ENCODE results near the gene SMG1.
"Not testable (repeated sequence)": the region's sequence is repeated elsewhere in the genome, so short reads cannot be mapped to it uniquely, and the experiment has no call there.

DNA sequence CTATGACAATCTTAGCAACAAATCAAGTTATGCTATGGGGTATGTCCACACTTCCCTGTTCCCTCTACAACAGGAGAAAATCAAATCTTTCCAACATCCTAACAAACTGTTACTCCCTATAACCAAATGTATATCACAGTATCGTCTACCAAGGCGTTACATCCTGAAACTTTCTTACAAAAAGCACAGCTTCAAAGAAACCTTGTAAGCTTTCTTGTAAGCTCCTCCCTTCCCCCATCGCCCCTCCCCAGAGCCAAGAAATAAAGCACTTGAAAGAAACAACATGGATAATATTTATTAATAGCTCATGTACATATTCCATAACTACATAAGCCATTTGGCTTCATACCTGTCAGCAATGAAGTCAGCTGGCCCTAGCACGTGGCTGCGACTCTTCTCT lies 2.3 kb downstream of the SMG1 start:
- not testable (repeated sequence) for TF ChIP-seq MXI1 (IDR thresholded peaks at IDR 0.05; ENCODE audit: low read depth, low read length); YY1 (IDR thresholded peaks at IDR 0.05; ENCODE audit: low read depth, low read length); IRF3 (IDR thresholded peaks at IDR 0.05); CTCF (IDR thresholded peaks at IDR 0.05 in 2 of 3, conservative IDR thresholded peaks at IDR 0.05 in 1 of 3; ENCODE audit: control insufficient read depth in 2 of 3, extremely low read depth in 1 of 3, insufficient read depth in 1 of 3, low read depth in 3 of 3, low read length in 3 of 3); EZH2 (IDR thresholded peaks at IDR 0.05; ENCODE audit: borderline replicate concordance, control insufficient read depth, low read depth, low read length); KDM1A (IDR thresholded peaks at IDR 0.05; ENCODE audit: borderline replicate concordance); POLR2A (IDR thresholded peaks at IDR 0.05; ENCODE audit: low read depth, low read length); JUND (IDR thresholded peaks at IDR 0.05; ENCODE audit: low read depth, low read length); FOS (IDR thresholded peaks at IDR 0.05; ENCODE audit: borderline replicate concordance, extremely low read depth, insufficient read length); ATF7 (IDR thresholded peaks at IDR 0.05; ENCODE audit: low read depth); CBFB (IDR thresholded peaks at IDR 0.05; ENCODE audit: low read depth)
- TF ChIP-seq, protein P1, sequence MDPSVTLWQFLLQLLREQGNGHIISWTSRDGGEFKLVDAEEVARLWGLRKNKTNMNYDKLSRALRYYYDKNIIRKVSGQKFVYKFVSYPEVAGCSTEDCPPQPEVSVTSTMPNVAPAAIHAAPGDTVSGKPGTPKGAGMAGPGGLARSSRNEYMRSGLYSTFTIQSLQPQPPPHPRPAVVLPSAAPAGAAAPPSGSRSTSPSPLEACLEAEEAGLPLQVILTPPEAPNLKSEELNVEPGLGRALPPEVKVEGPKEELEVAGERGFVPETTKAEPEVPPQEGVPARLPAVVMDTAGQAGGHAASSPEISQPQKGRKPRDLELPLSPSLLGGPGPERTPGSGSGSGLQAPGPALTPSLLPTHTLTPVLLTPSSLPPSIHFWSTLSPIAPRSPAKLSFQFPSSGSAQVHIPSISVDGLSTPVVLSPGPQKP (IDR thresholded peaks at IDR 0.05; ENCODE audit: low read depth, low read length) = not testable (repeated sequence)

Data from GM12878 (cell line).